MCF 10A (cell line): Measurements from ENCODE around the gene MUC5AC. TPM values are rescaled to one million over a fixed set of nuclear protein-coding genes. Genes with fewer than 3 reads are reported as not detected.

Experiments
- BruUV-seq: library from RNA; stranded (reverse); fragments of 400-500 nt; replicated peaks from 2 replicates; lab custom pipeline; 2021; lab: Mats Ljungman, UMichigan
- CTCF ChIA-PET: fragments of 300-600 bp; sonication (Branson Sonifier 250); formaldehyde crosslinking; extraction: SDS; loops from one replicate; lab custom pipeline; 2021; ENCODE audit warnings: antibody characterized with exemption, inconsistent platforms; lab: Yijun Ruan, JAX
- POLR2A ChIA-PET: fragments of 300-600, 350-650 bp; sonication (Branson Sonifier 250); formaldehyde crosslinking; extraction: SDS; loops from one replicate; lab custom pipeline; 2020; ENCODE audit warnings: antibody characterized with exemption, inconsistent platforms; lab: Yijun Ruan, JAX
- DNase-seq: peaks from one replicate; pipeline ENCODE4 v3.0.0-alpha.2; 2018; ENCODE audit not compliant: unreplicated experiment
- H3K27ac Mint-ChIP-seq: one replicate; pipeline ENCODE4 v1.8.0; 2022; ENCODE audit warnings: mild to moderate bottlenecking, low read depth, mixed read lengths; ENCODE audit not compliant: unreplicated experiment
- H3K27me3 Mint-ChIP-seq: one replicate; pipeline ENCODE4 v1.8.0; 2022; ENCODE audit warnings: mixed read lengths; ENCODE audit not compliant: insufficient read depth, unreplicated experiment
- H3K36me3 Mint-ChIP-seq: one replicate; pipeline ENCODE4 v1.8.0; 2022; ENCODE audit warnings: mild to moderate bottlenecking, moderate library complexity, mixed read lengths; ENCODE audit not compliant: insufficient read depth, unreplicated experiment
- H3K4me1 Mint-ChIP-seq: one replicate; pipeline ENCODE4 v1.8.0; 2022; ENCODE audit warnings: mixed read lengths; ENCODE audit not compliant: insufficient read depth, unreplicated experiment
- H3K4me3 Mint-ChIP-seq: one replicate; pipeline ENCODE4 v1.8.0; 2022; ENCODE audit warnings: mild to moderate bottlenecking, moderate library complexity, mixed read lengths; ENCODE audit not compliant: unreplicated experiment
- H3K9me3 Mint-ChIP-seq: one replicate; pipeline ENCODE4 v1.8.0; 2022; ENCODE audit warnings: mixed read lengths; ENCODE audit not compliant: unreplicated experiment
- intact Hi-C: fragments of 100-400 bp; cut with micrococcal nuclease; formaldehyde crosslinking; loops from 2 replicates; pipeline ENCODE4 v1.14.1; 2022
- total RNA-seq: library from RNA; stranded (reverse); gene quantifications from 2 replicates; pipeline ENCODE4 v1.2.3, GENCODE V29; 2022
- TF ChIP-seq, protein P1 (sequence below): fragments of 200-600 bp; IDR thresholded peaks from one replicate; pipeline ENCODE4 v1.8.0; 2022; ENCODE audit warnings: antibody characterized with exemption, mild to moderate bottlenecking; ENCODE audit not compliant: unreplicated experiment

MUC5AC gene
- total RNA-seq, 1 experiment from 2014 or later, result not detected

DNA sequence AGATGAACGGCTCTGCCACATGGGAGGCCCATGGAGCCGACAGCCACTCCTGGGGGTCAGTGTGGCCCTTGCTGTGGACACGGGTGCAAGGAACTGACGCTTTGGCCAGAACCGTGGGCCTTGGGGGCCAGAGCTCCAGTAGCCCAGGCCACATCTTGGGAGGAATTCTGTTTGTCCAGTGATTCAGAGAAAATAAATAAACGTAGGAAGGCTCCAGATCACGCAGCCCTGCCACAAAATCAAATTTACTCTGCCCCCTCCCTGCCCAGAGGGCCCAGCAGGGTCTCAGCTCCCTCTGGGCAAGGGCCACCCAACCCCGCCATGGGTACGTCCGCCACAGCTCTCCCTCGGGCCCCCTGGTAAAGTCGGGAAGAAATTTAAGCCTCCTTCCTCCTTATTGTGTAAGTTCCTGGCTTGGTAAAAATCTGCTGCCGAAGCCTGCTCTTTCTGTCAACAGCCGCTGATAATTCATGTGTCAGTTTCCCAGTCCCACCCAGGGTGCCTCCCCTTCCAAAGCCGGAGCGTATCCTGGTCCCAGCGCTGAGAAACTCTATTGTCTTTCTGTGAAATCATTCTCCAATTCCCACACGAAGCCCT is 6.9 kb upstream of the MUC5AC start:
- intact Hi-C loops, result no loop called here
- Mint-ChIP-seq H3K4me3 (no peak overlapping the region), H3K36me3 (no peaks in the 10 kb centered on the region), H3K9me3 (no peaks in the 10 kb centered on the region), H3K27ac (no peak overlapping the region), H3K4me1 (no peaks in the 10 kb centered on the region), H3K27me3 (peaks cover 22% of the 10 kb centered on the region)
- no TSS peak for BruUV-seq
- POLR2A ChIA-PET, result interaction anchor here (0.7 kb wide), 1 partner anchor 12 kb away, joined by 4 read pairs; no protein-coding TSS in a partner anchor
- CTCF ChIA-PET, result interaction anchor here (0.6 kb wide), 1 partner anchor 10 kb away, joined by 5 read pairs; no protein-coding TSS in a partner anchor
- TF ChIP-seq, protein P1, sequence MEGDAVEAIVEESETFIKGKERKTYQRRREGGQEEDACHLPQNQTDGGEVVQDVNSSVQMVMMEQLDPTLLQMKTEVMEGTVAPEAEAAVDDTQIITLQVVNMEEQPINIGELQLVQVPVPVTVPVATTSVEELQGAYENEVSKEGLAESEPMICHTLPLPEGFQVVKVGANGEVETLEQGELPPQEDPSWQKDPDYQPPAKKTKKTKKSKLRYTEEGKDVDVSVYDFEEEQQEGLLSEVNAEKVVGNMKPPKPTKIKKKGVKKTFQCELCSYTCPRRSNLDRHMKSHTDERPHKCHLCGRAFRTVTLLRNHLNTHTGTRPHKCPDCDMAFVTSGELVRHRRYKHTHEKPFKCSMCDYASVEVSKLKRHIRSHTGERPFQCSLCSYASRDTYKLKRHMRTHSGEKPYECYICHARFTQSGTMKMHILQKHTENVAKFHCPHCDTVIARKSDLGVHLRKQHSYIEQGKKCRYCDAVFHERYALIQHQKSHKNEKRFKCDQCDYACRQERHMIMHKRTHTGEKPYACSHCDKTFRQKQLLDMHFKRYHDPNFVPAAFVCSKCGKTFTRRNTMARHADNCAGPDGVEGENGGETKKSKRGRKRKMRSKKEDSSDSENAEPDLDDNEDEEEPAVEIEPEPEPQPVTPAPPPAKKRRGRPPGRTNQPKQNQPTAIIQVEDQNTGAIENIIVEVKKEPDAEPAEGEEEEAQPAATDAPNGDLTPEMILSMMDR, result no peak
- peak; percentile 35 for DNase-seq

DNA sequence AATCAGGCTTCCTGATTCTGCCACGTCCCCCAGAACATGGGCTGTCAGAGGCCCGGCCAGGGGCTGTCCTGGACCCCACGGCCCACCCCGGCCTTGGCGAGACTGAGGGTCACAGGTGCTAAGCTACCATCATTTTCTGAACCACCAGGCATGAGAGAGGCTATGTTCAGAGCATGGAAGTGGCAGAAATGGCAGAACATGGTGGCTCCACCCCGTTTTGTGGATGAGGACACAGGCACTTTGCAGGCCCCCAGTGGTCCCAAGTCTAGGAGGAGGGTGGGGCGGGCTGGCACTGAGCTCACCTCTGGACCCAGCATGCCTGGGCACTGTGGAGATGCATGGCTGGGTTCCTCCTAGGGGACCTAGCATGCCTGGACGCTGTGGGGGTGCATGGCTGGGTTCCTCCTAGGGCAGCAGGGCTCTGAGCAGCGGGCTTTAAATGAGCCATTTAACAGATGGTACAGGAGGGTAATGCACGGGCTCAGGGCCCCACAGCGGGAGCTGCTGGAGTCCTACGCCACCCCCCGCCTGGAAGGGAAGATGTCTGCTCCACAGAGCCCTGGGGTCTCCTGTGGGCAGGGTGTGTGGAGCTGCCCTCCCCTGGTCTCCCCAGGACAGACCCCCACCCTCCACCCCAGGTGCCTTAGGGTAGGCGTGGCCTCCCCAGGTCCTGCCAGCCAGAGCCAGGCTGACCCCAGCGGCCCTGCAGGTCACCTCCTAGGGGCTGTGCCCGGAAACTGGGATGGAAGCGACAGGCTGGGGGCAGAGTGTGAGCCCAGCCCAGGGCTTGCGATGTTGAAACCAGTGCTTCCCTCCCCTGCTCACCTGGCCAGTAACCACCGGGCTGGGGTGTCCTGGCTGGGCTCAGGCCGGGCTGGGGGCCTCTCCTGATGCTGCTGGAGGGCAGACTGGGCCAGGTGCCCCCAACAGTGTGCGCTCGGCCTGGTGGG is 6.1 kb upstream of the MUC5AC start:
- no peak overlapping the region for H3K27ac Mint-ChIP-seq
- no TSS peak for BruUV-seq
- no peaks in the 10 kb centered on the region for H3K36me3 Mint-ChIP-seq
- intact Hi-C loops, result no loop called here
- no peaks in the 10 kb centered on the region for H3K4me1 Mint-ChIP-seq
- ChIA-PET POLR2A (interaction anchor here (0.7 kb wide), 1 partner anchor 11 kb away, joined by 4 read pairs; no protein-coding TSS in a partner anchor), CTCF (interaction anchor here (0.6 kb wide), 1 partner anchor 9 kb away, joined by 5 read pairs; no protein-coding TSS in a partner anchor)
- H3K9me3 Mint-ChIP-seq, result no peaks in the 10 kb centered on the region
- TF ChIP-seq, protein P1, result no peak
- no peak for DNase-seq
- H3K27me3 Mint-ChIP-seq, result peaks cover 14% of the 10 kb centered on the region
- H3K4me3 Mint-ChIP-seq, result no peak overlapping the region

DNA sequence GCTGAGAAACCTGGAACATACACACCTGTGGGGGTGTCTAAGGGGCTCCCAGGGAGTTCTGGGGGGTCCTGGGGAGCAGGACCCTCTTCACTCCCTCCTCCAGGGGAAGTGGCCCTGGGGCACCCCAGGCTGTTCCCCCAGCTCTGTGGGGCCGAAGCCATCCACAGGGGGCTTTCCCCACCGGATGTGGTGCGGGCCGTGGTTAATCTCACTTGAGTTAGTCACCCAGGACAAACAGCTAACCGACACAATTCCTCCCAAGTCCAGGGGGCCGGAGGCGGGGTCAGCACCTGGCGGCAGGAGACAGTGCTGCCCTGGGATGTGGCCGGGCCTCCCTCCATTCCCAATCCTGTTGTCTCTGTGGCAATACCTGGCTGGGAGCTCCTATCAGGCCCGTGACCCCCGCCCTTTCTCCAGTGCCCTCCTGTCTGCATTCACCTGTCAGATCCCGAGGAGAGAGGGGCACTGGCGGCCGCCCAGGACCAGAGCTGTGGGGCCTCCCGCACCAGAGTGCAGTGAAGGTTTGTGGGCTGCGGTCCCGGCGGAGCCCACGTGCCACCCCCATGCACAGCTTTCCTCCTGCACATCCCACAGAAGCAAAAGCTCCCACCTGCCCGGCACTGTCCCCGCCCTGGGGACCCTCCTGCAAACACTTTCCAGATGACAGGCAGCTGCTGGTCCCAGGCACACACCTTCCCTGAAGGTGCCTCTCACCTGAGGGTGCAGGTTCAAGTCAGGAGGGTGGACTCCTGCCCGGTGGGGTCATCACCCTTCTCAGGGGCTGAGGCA is 5.2 kb upstream of the MUC5AC start:
- BruUV-seq, result no TSS peak
- Mint-ChIP-seq H3K4me1 (no peaks in the 10 kb centered on the region), H3K27ac (no peak overlapping the region), H3K9me3 (no peaks in the 10 kb centered on the region), H3K4me3 (no peak overlapping the region), H3K27me3 (peaks cover 6% of the 10 kb centered on the region), H3K36me3 (no peaks in the 10 kb centered on the region)
- ChIA-PET CTCF (no interaction called here), POLR2A (interaction anchor here (0.6 kb wide), 1 partner anchor 112 kb away, joined by 5 read pairs; no protein-coding TSS in a partner anchor)
- peak; percentile 35 for DNase-seq
- intact Hi-C loops, result no loop called here
- TF ChIP-seq, protein P1, result no peak
